RWPE1 (cell line): ENCODE results near the gene UTP14A.

Source experiments
- CTCF ChIA-PET: fragments of 350-600 bp; sonication (Branson Sonifier 250); formaldehyde crosslinking; extraction: SDS; loops from one replicate; lab custom pipeline; 2021; lab: Yijun Ruan, JAX
- POLR2A ChIA-PET: fragments of 400-600 bp; formaldehyde crosslinking; extraction: SDS; loops from one replicate; lab custom pipeline; 2020; ENCODE audit warnings: antibody characterized with exemption; ENCODE audit not compliant: low non-redundant PET; lab: Yijun Ruan, JAX
- DNase-seq: peaks from one replicate; pipeline ENCODE4 v3.0.0; 2012; ENCODE audit warnings: low spot score
- H3K27ac ChIP-seq: fragments of 450-650 bp; 2 replicates; pipeline ENCODE4 v1.5.1; 2017
- TF ChIP-seq, protein P1 (sequence below): fragments of 450-650 bp; conservative IDR thresholded peaks from 2 replicates; pipeline ENCODE4 v1.5.1; 2017; ENCODE audit warnings: low read depth, mild to moderate bottlenecking

Gene UTP14A

DNA sequence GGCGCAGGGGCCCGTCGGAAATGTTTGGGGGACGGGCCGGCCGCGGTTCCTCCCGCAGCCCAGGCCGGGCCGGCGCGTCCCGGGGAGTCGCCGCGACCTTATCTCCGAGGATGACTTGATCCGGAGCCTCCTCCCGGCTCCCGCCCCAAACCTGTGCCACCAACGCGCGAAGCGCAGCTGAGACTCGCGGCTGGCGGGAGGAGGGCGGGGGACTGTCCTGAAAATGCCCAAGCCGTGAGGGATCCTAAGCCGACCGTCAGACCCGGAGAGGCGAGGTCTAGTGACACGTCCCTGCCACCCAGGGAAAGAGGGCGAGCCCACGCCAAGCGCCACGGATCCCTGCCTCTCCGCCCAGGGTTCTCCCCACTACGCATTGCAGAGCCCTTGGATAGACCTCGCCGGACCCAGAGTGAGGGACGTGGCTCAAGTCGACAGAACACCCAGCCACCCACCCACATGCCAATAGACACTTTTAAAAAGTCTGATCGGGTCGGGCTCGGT, 26.9 kb downstream of the UTP14A start:
- POLR2A ChIA-PET, result no interaction called here
- TF ChIP-seq, protein P1, sequence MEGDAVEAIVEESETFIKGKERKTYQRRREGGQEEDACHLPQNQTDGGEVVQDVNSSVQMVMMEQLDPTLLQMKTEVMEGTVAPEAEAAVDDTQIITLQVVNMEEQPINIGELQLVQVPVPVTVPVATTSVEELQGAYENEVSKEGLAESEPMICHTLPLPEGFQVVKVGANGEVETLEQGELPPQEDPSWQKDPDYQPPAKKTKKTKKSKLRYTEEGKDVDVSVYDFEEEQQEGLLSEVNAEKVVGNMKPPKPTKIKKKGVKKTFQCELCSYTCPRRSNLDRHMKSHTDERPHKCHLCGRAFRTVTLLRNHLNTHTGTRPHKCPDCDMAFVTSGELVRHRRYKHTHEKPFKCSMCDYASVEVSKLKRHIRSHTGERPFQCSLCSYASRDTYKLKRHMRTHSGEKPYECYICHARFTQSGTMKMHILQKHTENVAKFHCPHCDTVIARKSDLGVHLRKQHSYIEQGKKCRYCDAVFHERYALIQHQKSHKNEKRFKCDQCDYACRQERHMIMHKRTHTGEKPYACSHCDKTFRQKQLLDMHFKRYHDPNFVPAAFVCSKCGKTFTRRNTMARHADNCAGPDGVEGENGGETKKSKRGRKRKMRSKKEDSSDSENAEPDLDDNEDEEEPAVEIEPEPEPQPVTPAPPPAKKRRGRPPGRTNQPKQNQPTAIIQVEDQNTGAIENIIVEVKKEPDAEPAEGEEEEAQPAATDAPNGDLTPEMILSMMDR, result no peak
- DNase-seq, result no peak
- CTCF ChIA-PET, result interaction anchor here (0.7 kb wide), 1 partner anchor 128 kb away, joined by 3 read pairs; no protein-coding TSS in a partner anchor
- H3K27ac ChIP-seq, result peak overlapping the region; percentile 88

DNA sequence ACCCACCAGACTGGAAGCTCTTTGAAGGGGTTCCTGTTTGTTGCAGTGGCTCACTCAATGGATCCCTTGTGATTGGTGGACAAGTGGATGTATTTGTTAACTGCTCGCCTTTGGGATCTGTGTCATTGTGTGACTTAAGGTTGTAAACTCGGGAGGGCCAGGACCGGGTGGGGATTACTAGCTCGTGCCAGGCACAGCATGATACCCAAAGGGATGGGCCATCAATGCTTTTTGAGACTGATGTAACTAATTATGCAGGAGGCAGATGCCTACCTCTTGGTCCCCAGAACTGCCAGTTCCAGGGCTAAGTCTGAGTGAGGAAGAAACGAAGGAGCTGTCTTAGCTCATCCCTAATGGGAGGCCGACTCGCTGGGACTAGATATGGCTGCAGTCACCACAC, 27.7 kb downstream of the UTP14A start:
- H3K27ac ChIP-seq, result no peak overlapping the region
- DNase-seq, result no peak
- TF ChIP-seq, protein P1, result no peak
- POLR2A ChIA-PET, result no interaction called here
- CTCF ChIA-PET, result no interaction called here

DNA sequence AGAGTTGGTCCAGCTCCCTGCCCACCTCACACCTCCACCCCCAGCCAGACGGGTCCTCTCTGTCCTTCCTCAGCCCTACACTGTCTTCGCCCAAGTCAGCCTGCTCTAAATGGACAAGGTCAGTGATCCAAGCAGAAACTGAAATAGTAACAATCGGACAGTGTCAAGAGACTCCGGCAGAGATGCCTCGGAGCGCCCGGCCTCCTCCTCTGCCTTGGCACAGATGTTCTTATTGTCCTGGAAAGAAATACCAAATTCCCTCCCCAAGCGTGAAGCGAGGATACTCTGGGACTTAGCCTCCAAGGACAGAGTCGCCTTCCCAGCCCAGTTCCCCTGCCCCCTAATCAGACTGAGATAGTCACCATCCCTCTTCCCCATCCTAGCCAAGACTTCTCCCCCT, 28.5 kb downstream of the UTP14A start:
- CTCF ChIA-PET, result no interaction called here
- TF ChIP-seq, protein P1, result no peak
- no peak overlapping the region for H3K27ac ChIP-seq
- POLR2A ChIA-PET, result no interaction called here
- DNase-seq, result no peak

DNA sequence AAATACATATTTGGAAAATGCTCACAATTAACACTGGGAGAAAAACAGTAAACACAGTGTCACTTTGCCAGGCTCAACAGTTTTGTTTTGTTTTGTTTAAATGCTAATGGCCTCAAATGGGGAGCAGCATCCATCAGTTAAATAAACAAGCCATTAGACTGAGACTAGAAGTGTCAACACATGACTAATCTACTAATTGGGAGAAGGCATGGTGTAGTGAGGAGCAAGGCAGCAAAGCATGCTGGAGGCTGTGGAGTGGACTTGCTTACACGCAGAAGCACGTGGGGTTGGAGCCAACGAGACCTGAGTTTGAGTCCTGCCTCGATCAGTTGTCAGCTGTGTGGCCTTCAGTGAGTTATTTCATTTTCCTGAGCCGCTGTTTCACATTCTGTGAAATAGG, 29.0 kb downstream of the UTP14A start:
- no peak for DNase-seq
- TF ChIP-seq, protein P1, result no peak
- ChIA-PET CTCF (no interaction called here), POLR2A (no interaction called here)
- H3K27ac ChIP-seq, result no peak overlapping the region

DNA sequence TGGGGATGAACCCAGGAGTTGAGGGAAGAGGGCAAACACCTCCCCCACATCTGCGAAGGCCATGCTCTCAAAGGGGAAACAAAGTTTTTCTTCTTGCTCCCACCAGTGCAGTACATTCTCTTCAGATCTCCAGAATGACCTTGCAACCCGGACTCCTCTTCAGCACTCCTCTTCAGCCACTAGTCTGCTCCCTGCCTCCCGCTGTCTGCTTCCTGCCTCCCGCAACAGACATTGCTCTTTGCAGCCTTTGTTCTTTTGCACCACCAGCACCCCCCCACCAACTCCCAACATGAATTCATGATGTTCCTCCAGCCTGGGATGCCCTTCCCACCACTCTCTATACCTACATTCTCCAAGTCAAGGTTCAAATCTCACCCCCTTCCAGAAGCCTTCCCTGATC, 32.1 kb downstream of the UTP14A start:
- TF ChIP-seq, protein P1, result no peak
- ChIA-PET POLR2A (no interaction called here), CTCF (no interaction called here)
- H3K27ac ChIP-seq, result no peak overlapping the region
- no peak for DNase-seq

DNA sequence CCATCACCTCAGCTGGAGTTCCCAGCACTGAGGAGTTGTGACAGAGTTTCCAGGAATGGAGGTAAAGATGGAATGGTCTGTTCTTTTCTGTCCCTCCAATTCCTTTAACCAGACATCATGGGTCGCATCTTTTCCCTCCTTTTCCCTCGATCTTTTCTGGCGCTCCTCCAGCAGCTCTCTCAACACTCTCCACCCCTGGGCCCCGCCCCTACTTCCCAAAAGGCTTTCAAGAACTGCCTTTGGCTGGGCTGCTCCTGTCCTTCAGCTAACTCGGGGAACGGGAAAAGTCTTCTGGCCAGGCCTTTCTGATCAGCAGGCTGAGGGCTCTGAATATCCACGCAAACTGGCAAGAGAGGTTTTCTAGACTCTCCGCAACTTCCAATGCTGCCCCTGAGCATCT, 34.0 kb downstream of the UTP14A start:
- no peak for DNase-seq
- ChIA-PET POLR2A (no interaction called here), CTCF (no interaction called here)
- TF ChIP-seq, protein P1, result no peak
- H3K27ac ChIP-seq, result no peak overlapping the region
